GM12878 (cell line): Measurements from ENCODE around the gene ATP6V0E2. TPM values are rescaled to one million over a fixed set of nuclear protein-coding genes. Genes with fewer than 3 reads are reported as not detected.

Source experiments
- CEBPB ChIP-seq, 2 experiments: fragments of 150-350 bp in 1 of 2; IDR thresholded peaks; 2 replicates each; pipeline ENCODE4 v1.6.1; 2012 to 2014; ENCODE audit warnings: low read depth in 2 of 2, low read length in 2 of 2, borderline replicate concordance in 1 of 2, inconsistent platforms in 1 of 2
- CREB1 ChIP-seq: IDR thresholded peaks from 2 replicates; pipeline ENCODE4 v1.6.1; 2012; ENCODE audit warnings: low read depth, mild to moderate bottlenecking, inconsistent platforms
- E2F4 ChIP-seq: IDR thresholded peaks from 2 replicates; pipeline ENCODE4 v1.6.1; 2012; ENCODE audit warnings: low read depth, low read length, improper control_type of control experiment
- E2F8 ChIP-seq: fragments of 450-650 bp; IDR thresholded peaks from 2 replicates; pipeline ENCODE4 v1.6.1; 2018; ENCODE audit warnings: mild to moderate bottlenecking, low read depth, moderate library complexity; ENCODE audit not compliant: partially characterized antibody
- FOS ChIP-seq: IDR thresholded peaks from 3 replicates; pipeline ENCODE4 v1.6.1; 2011; ENCODE audit warnings: borderline replicate concordance; ENCODE audit not compliant: insufficient read length; ENCODE audit errors: extremely low read depth
- HSF1 ChIP-seq: fragments of 150-350 bp; IDR thresholded peaks from 2 replicates; pipeline ENCODE4 v1.6.1; 2014; ENCODE audit warnings: mild to moderate bottlenecking, low read depth, low read length
- KDM1A ChIP-seq: fragments of 200-600 bp; sonication (generic); IDR thresholded peaks from 2 replicates; pipeline ENCODE4 v1.6.1; 2016; ENCODE audit warnings: borderline replicate concordance
- KLF5 ChIP-seq: fragments of 450-650 bp; IDR thresholded peaks from 2 replicates; pipeline ENCODE4 v1.6.1; 2014; ENCODE audit warnings: mild to moderate bottlenecking; ENCODE audit not compliant: partially characterized antibody
- MYB ChIP-seq: fragments of 150-350 bp; IDR thresholded peaks from 2 replicates; pipeline ENCODE4 v1.6.1; 2014; ENCODE audit warnings: mild to moderate bottlenecking, low read depth, low read length, borderline replicate concordance
- NFYB ChIP-seq: IDR thresholded peaks from 2 replicates; pipeline ENCODE4 v1.6.1; 2011; ENCODE audit warnings: low read depth, mild to moderate bottlenecking, low read length, improper control_type of control experiment, moderate library complexity; ENCODE audit not compliant: insufficient read depth
- NR2C1 ChIP-seq: fragments of 450-650 bp; IDR thresholded peaks from 2 replicates; pipeline ENCODE4 v1.6.1; 2017; ENCODE audit warnings: antibody characterized with exemption, mild to moderate bottlenecking, moderate library complexity
- NR2C2 ChIP-seq: IDR thresholded peaks from 2 replicates; pipeline ENCODE4 v1.6.1; 2011; ENCODE audit warnings: borderline replicate concordance, low read depth; ENCODE audit not compliant: control insufficient read depth, insufficient read length
- POLR2AphosphoS2 ChIP-seq: IDR thresholded peaks from 2 replicates; pipeline ENCODE4 v1.6.1; 2011; ENCODE audit warnings: low read depth, mild to moderate bottlenecking, low read length, improper control_type of control experiment, moderate library complexity
- RAD21 ChIP-seq: IDR thresholded peaks from 2 replicates; pipeline ENCODE4 v1.6.1; 2011; ENCODE audit warnings: mild to moderate bottlenecking, low read depth, low read length, moderate library complexity; ENCODE audit not compliant: insufficient read depth
- SIN3A ChIP-seq: IDR thresholded peaks from 2 replicates; pipeline ENCODE4 v1.6.1; 2012; ENCODE audit warnings: low read depth, low read length, improper control_type of control experiment
- SPI1 ChIP-seq: IDR thresholded peaks from 2 replicates; pipeline ENCODE4 v1.6.1; 2011; ENCODE audit warnings: low read depth, mild to moderate bottlenecking, low read length, moderate library complexity, borderline replicate concordance; ENCODE audit not compliant: insufficient read depth
- SREBF1 ChIP-seq: IDR thresholded peaks from 2 replicates; pipeline ENCODE4 v1.6.1; 2012; ENCODE audit warnings: mild to moderate bottlenecking, low read length
- ZBED1 ChIP-seq: IDR thresholded peaks from 2 replicates; pipeline ENCODE4 v1.6.1; 2016; ENCODE audit warnings: borderline replicate concordance
- polyA plus RNA-seq, 11 experiments: library from polyadenylated mRNA; depleted of rRNA in 4 of 11; unstranded in 6 of 11; stranded (reverse) in 5 of 11; fragments of >200 nt; fragmentation: Nextera tagmentation in 4 of 11; fragmentation: Illumina TruSeq in 1 of 11; extraction: Ambion mirVana in 4 of 11; extraction: Trizol in 1 of 11; gene quantifications; 1 replicate in 1 of 11; 2 replicates in 10 of 11; pipeline versions ENCODE4 v1.2.1 to v1.2.3, GENCODE V29; 2011 to 2016; ENCODE audit warnings: inconsistent platforms in 2 of 11, missing spikeins in 2 of 11, low read depth in 1 of 11
- total RNA-seq, 4 experiments: library from RNA; depleted of rRNA in 3 of 4; stranded (reverse); fragments of >200 nt in 3 of 4; fragmentation: Illumina TruSeq in 1 of 4; extraction: Trizol in 1 of 4; gene quantifications; 2 replicates each; pipeline versions ENCODE4 v1.2.1 to v1.2.3, GENCODE V29; 2013 to 2021
- TF ChIP-seq, protein P1 (sequence below): fragments of 450-650 bp; IDR thresholded peaks from 2 replicates; pipeline ENCODE4 v1.6.1; 2018; ENCODE audit warnings: borderline replicate concordance, mild to moderate bottlenecking; ENCODE audit not compliant: partially characterized antibody
- TF ChIP-seq, protein P2 (sequence below): IDR thresholded peaks from 2 replicates; pipeline ENCODE4 v1.6.1; 2011; ENCODE audit warnings: borderline replicate concordance, low read depth, mild to moderate bottlenecking, moderate library complexity, mixed read lengths, low read length; ENCODE audit not compliant: insufficient read depth; ENCODE audit errors: extremely low read length

Gene ATP6V0E2
- total and polyA plus RNA-seq, 10 of the 15 experiments (the other 5 are each of a cell fraction or from before 2014, with no cell fraction given) = 1.5 to 54.7 (median 27.6) TPM

- TF ChIP-seq E2F8 (no peak), ZBED1 (no peak), SPI1 (peak; percentile 22; the same call in 1 of the 2 replicates), KLF5 (no peak), HSF1 (no peak), NR2C2 (no peak), NR2C1 (no peak), FOS (no peak), CREB1 (peak; percentile 81; the same call in 1 of the 2 replicates), SREBF1 (peak; percentile 62; the same call in 1 of the 2 replicates), POLR2AphosphoS2 (0 out of 2 replicates have a peak, but pooled peaks have one; percentile 31), KDM1A (no peak), MYB (no peak), RAD21 (no peak), CEBPB (IDR thresholded peaks at IDR 0.05; ENCODE audit: borderline replicate concordance in 1 of 2, low read depth in 2 of 2, low read length in 2 of 2) (no peak), E2F4 (0 out of 2 replicates have a peak, but pooled peaks have one; percentile 30), NFYB (peak; percentile 4; the same call in 1 of the 2 replicates), SIN3A (no peak)
- TF ChIP-seq, protein P1, sequence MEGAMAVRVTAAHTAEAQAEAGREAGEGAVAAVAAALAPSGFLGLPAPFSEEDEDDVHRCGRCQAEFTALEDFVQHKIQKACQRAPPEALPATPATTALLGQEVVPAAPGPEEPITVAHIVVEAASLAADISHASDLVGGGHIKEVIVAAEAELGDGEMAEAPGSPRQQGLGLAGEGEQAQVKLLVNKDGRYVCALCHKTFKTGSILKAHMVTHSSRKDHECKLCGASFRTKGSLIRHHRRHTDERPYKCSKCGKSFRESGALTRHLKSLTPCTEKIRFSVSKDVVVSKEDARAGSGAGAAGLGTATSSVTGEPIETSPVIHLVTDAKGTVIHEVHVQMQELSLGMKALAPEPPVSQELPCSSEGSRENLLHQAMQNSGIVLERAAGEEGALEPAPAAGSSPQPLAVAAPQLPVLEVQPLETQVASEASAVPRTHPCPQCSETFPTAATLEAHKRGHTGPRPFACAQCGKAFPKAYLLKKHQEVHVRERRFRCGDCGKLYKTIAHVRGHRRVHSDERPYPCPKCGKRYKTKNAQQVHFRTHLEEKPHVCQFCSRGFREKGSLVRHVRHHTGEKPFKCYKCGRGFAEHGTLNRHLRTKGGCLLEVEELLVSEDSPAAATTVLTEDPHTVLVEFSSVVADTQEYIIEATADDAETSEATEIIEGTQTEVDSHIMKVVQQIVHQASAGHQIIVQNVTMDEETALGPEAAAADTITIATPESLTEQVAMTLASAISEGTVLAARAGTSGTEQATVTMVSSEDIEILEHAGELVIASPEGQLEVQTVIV = peak; percentile 100
- TF ChIP-seq, protein P2, sequence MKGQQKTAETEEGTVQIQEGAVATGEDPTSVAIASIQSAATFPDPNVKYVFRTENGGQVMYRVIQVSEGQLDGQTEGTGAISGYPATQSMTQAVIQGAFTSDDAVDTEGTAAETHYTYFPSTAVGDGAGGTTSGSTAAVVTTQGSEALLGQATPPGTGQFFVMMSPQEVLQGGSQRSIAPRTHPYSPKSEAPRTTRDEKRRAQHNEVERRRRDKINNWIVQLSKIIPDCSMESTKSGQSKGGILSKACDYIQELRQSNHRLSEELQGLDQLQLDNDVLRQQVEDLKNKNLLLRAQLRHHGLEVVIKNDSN = no peak
Measured at GRCh38 chr7:149838224-149838991, 35.4 kb upstream of the ATP6V0E2 start, which contains the start of gene ZNF862 (continued).
